ENCODE data around the gene MMP14. TPM values are rescaled to one million over a fixed set of nuclear protein-coding genes. Genes with fewer than 3 reads are reported as not detected.

Gene MMP14
- total RNA-seq, 1 experiment from 2014 or later: 57.2 TPM

DNA sequence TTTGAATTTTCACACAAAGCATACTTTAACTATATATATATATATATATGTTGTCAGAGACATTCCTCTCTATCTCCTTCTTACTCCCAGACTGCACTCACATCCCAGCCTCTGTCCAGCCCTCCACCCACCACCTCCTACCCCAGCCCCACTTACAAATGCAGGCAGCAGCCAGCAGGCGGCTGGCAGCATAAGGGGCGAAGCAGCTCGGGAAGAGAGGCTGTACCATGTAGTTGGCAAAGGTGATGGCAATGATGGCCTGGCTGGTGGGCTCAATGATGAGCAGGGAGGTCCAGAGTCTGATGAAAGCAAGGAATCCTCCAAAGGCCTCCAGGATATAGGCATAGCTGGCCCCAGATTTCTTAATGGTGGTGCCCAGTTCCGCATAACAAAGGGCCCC lies 23.6 kb upstream of the MMP14 start:
- DNase-seq: peak; percentile 44 to 45
- H3K27me3 ChIP-seq (replicated peaks; ENCODE audit: control insufficient read depth, insufficient read depth, low read length): no peaks in the 10 kb centered on the region
- Mint-ChIP-seq H3K27me3 (ENCODE audit: insufficient read depth, unreplicated experiment) (no peaks in the 10 kb centered on the region), H3K36me3 (ENCODE audit: insufficient read depth, unreplicated experiment) (peaks cover 80% of the 10 kb centered on the region), H3K4me3 (ENCODE audit: unreplicated experiment) (peak overlapping the region; percentile 89), H3K4me1 (ENCODE audit: low read depth, unreplicated experiment) (peaks cover 35% of the 10 kb centered on the region), H3K27ac (ENCODE audit: unreplicated experiment) (no peak overlapping the region), H3K9me3 (ENCODE audit: unreplicated experiment) (no peaks in the 10 kb centered on the region)
- H3K9me3 ChIP-seq: no peaks in the 10 kb centered on the region
- TF ChIP-seq, protein P1, sequence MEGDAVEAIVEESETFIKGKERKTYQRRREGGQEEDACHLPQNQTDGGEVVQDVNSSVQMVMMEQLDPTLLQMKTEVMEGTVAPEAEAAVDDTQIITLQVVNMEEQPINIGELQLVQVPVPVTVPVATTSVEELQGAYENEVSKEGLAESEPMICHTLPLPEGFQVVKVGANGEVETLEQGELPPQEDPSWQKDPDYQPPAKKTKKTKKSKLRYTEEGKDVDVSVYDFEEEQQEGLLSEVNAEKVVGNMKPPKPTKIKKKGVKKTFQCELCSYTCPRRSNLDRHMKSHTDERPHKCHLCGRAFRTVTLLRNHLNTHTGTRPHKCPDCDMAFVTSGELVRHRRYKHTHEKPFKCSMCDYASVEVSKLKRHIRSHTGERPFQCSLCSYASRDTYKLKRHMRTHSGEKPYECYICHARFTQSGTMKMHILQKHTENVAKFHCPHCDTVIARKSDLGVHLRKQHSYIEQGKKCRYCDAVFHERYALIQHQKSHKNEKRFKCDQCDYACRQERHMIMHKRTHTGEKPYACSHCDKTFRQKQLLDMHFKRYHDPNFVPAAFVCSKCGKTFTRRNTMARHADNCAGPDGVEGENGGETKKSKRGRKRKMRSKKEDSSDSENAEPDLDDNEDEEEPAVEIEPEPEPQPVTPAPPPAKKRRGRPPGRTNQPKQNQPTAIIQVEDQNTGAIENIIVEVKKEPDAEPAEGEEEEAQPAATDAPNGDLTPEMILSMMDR (IDR thresholded peaks at IDR 0.05; ENCODE audit: insufficient read depth in 1 of 2, low read depth in 1 of 2, low read length in 1 of 2, severe bottlenecking in 1 of 2, unreplicated experiment in 1 of 2): peak in 1 of 2 experiments; percentile 30
- peaks cover 2% of the 10 kb centered on the region; the same call in 1 of the 2 replicates for H3K36me3 ChIP-seq (ENCODE audit: control insufficient read depth, insufficient read depth, low read length)
- intact Hi-C loops (cut with micrococcal nuclease; ENCODE audit: unreplicated experiment): no loop called here
- peaks cover 55% of the 10 kb centered on the region for H3K4me1 ChIP-seq
- no peak overlapping the region for H3K4me3 ChIP-seq (ENCODE audit: low read depth, low read length)
- no TSS peak for BruUV-seq (replicated peaks)
- ChIA-PET POLR2A (interaction anchor here (1.1 kb wide), 1 partner anchor 24 kb away, joined by 12 read pairs; no protein-coding TSS in a partner anchor), CTCF (interaction anchor here (0.6 to 0.9 kb wide), 2 partner anchors 10 to 28 kb away, joined by 3 to 4 read pairs; no protein-coding TSS in a partner anchor)

GRCh38 chr14:22813145-22813544 lies 23.2 kb upstream of the MMP14 start:
- Mint-ChIP-seq H3K36me3 (ENCODE audit: insufficient read depth, unreplicated experiment) (peaks cover 76% of the 10 kb centered on the region), H3K27me3 (ENCODE audit: insufficient read depth, unreplicated experiment) (no peaks in the 10 kb centered on the region), H3K4me1 (ENCODE audit: low read depth, unreplicated experiment) (peaks cover 35% of the 10 kb centered on the region), H3K27ac (ENCODE audit: unreplicated experiment) (peak overlapping the region; percentile 32), H3K4me3 (ENCODE audit: unreplicated experiment) (peak overlapping the region; percentile 89), H3K9me3 (ENCODE audit: unreplicated experiment) (no peaks in the 10 kb centered on the region)
- no peaks in the 10 kb centered on the region for H3K9me3 ChIP-seq
- H3K4me1 ChIP-seq: peaks cover 55% of the 10 kb centered on the region
- H3K36me3 ChIP-seq (ENCODE audit: control insufficient read depth, insufficient read depth, low read length): peaks cover 2% of the 10 kb centered on the region; the same call in 1 of the 2 replicates
- no TSS peak for BruUV-seq (replicated peaks)
- H3K27me3 ChIP-seq (replicated peaks; ENCODE audit: control insufficient read depth, insufficient read depth, low read length): no peaks in the 10 kb centered on the region
- no peak for DNase-seq
- intact Hi-C loops (cut with micrococcal nuclease; ENCODE audit: unreplicated experiment): no loop called here
- TF ChIP-seq, protein P1 (IDR thresholded peaks at IDR 0.05; ENCODE audit: insufficient read depth in 1 of 2, low read depth in 1 of 2, low read length in 1 of 2, severe bottlenecking in 1 of 2, unreplicated experiment in 1 of 2): no peak
- POLR2A ChIA-PET: no interaction called here
- CTCF ChIA-PET: interaction anchor here (0.9 kb wide), 1 partner anchor 10 kb away, joined by 3 read pairs; no protein-coding TSS in a partner anchor
- no peak overlapping the region for H3K4me3 ChIP-seq (ENCODE audit: low read depth, low read length)

DNA sequence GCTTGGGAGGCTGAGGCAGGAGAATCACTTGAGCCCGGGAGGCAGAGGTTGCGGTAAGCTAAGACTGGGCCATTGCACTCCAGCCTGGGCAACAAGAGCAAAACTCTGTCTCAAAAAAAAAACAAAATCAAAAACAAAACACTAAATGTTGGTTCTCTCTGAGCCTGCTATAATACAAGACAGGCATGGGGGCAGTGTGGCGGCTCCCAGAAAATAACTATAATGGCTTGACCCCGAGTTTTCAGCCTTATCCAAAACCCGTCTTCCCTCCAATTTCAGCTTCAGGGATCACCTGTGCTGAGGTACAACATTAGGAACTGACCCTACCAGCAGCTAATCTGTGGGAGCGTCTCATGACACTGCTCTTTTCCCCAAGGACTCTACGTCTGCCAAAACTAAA lies 22.0 kb upstream of the MMP14 start:
- Histone ChIP-seq H3K27me3 (replicated peaks; ENCODE audit: control insufficient read depth, insufficient read depth, low read length) (no peaks in the 10 kb centered on the region), H3K36me3 (ENCODE audit: control insufficient read depth, insufficient read depth, low read length) (peaks cover 2% of the 10 kb centered on the region; the same call in 1 of the 2 replicates), H3K4me3 (ENCODE audit: low read depth, low read length) (peak overlapping the region; percentile 48), H3K4me1 (peaks cover 54% of the 10 kb centered on the region), H3K9me3 (no peaks in the 10 kb centered on the region)
- Mint-ChIP-seq H3K27ac (ENCODE audit: unreplicated experiment) (peak overlapping the region; percentile 70), H3K9me3 (ENCODE audit: unreplicated experiment) (no peaks in the 10 kb centered on the region), H3K36me3 (ENCODE audit: insufficient read depth, unreplicated experiment) (peaks cover 72% of the 10 kb centered on the region), H3K4me3 (ENCODE audit: unreplicated experiment) (peak overlapping the region; percentile 89), H3K27me3 (ENCODE audit: insufficient read depth, unreplicated experiment) (no peaks in the 10 kb centered on the region), H3K4me1 (ENCODE audit: low read depth, unreplicated experiment) (peaks cover 35% of the 10 kb centered on the region)
- POLR2A ChIA-PET: interaction anchor here (1.0 to 1.9 kb wide), 2 partner anchors 16 to 48 kb away, joined by 3 to 5 read pairs; partner anchors contain the start of genes MRPL52 and OXA1L
- TF ChIP-seq, protein P1 (IDR thresholded peaks at IDR 0.05; ENCODE audit: insufficient read depth in 1 of 2, low read depth in 1 of 2, low read length in 1 of 2, severe bottlenecking in 1 of 2, unreplicated experiment in 1 of 2): no peak
- DNase-seq: no peak
- CTCF ChIA-PET: interaction anchor here (1.0 kb wide), 1 partner anchor 38 kb away, joined by 3 read pairs; no protein-coding TSS in a partner anchor
- intact Hi-C loops (cut with micrococcal nuclease; ENCODE audit: unreplicated experiment): no loop called here
- no TSS peak for BruUV-seq (replicated peaks)

All from Caco-2 (cell line).